Activated CD4-positive, alpha-beta T cell treated with anti-CD3 and anti-CD28 coated beads for 4 hours (primary cell): ENCODE measurements around the gene MYO18A.

Source experiments
- DNase-seq, 2 donors: peaks; one replicate each; pipeline ENCODE4 v3.0.0-alpha.2; 2020

The MYO18A gene

GRCh38 chr17:29124135-29124924 lies 55.9 kb downstream of the MYO18A start:
- peak; percentile 34 to 41 for DNase-seq

- no peak for DNase-seq
Measured at GRCh38 chr17:29123111-29123510, 57.1 kb downstream of the MYO18A start.

GRCh38 chr17:29121442-29121841 lies 58.8 kb downstream of the MYO18A start:
- no peak for DNase-seq

GRCh38 chr17:29120433-29120832 lies 59.8 kb downstream of the MYO18A start:
- DNase-seq: no peak

GRCh38 chr17:29119265-29119664 lies 60.9 kb downstream of the MYO18A start:
- DNase-seq: no peak

GRCh38 chr17:29116804-29117753 lies 63.1 kb downstream of the MYO18A start:
- DNase-seq: peak; percentile 72 to 75

GRCh38 chr17:29115961-29116803 lies 64.0 kb downstream of the MYO18A start:
- peak in 1 of 2 donors; percentile 24 for DNase-seq

GRCh38 chr17:29115435-29115834 lies 64.8 kb downstream of the MYO18A start:
- DNase-seq: no peak

GRCh38 chr17:29114141-29114540 lies 66.1 kb downstream of the MYO18A start:
- DNase-seq: no peak

GRCh38 chr17:29113334-29113733 lies 66.9 kb downstream of the MYO18A start:
- no peak for DNase-seq

GRCh38 chr17:29112771-29113295 lies 67.4 kb downstream of the MYO18A start:
- DNase-seq: no peak

GRCh38 chr17:29111816-29112499 lies 68.2 kb downstream of the MYO18A start:
- DNase-seq: peak; percentile 60 to 72

GRCh38 chr17:29110372-29110757 lies 69.8 kb downstream of the MYO18A start:
- no peak for DNase-seq

- no peak for DNase-seq
Measured at GRCh38 chr17:29109477-29110371, 70.5 kb downstream of the MYO18A start.

- no peak for DNase-seq
Measured at GRCh38 chr17:29108823-29109476, 71.2 kb downstream of the MYO18A start.

GRCh38 chr17:29107933-29108822 lies 72.0 kb downstream of the MYO18A start:
- no peak for DNase-seq

GRCh38 chr17:29107084-29107483 lies 73.1 kb downstream of the MYO18A start:
- DNase-seq: no peak

- no peak for DNase-seq
Measured at GRCh38 chr17:29103341-29103740, 76.9 kb downstream of the MYO18A start.

- no peak for DNase-seq
Measured at GRCh38 chr17:29102741-29103181, 77.4 kb downstream of the MYO18A start.
